GM12878 (cell line): ENCODE results near the gene POLD4. TPM values are rescaled to one million over a fixed set of nuclear protein-coding genes. Genes with fewer than 3 reads are reported as not detected.

Source experiments
- ATAC-seq: fragments of 200-7000 bp; cut with Tn5 transposase; 3 replicates; pipeline ENCODE4 v1.9.1; 2020; ENCODE audit warnings: mild to moderate bottlenecking, moderate library complexity
- BruUV-seq: library from RNA; stranded (reverse); fragments of 400-500 nt; replicated peaks from 2 replicates; lab custom pipeline; 2021; lab: Mats Ljungman, UMichigan
- CTCF ChIA-PET: fragments of 300-600 bp; sonication (Branson Sonifier 250); formaldehyde crosslinking; extraction: SDS; loops from one replicate; lab custom pipeline; 2021; ENCODE audit warnings: inconsistent platforms; lab: Yijun Ruan, JAX
- POLR2A ChIA-PET: fragments of 350-600 bp; formaldehyde crosslinking; extraction: SDS; loops from one replicate; lab custom pipeline; 2021; ENCODE audit warnings: inconsistent platforms; lab: Charles Lee
- RAD21 ChIA-PET: fragments of 300-600 bp; sonication (Branson Sonifier 250); formaldehyde crosslinking; loops from one replicate; lab custom pipeline; 2023; ENCODE audit warnings: antibody characterized with exemption; ENCODE audit not compliant: unreplicated experiment; lab: Charles Lee
- SMC1A ChIA-PET: fragments of 300-600 bp; sonication (Branson Sonifier 250); formaldehyde crosslinking; loops from one replicate; lab custom pipeline; 2023; ENCODE audit not compliant: unreplicated experiment, uncharacterized antibody; lab: Charles Lee
- DNase-seq: peaks from one replicate; pipeline ENCODE4 v3.0.0-alpha.2; 2011; ENCODE audit warnings: low read depth, low spot score
- FAIRE-seq: peaks from 3 replicates; lab custom pipeline; 2011; peaks lifted over from hg19 to GRCh38; lab: Jason Lieb, UNC
- H2AFZ ChIP-seq: 2 replicates; pipeline ENCODE4 v1.6.0; 2011; ENCODE audit warnings: low read depth, low read length, control low read depth; ENCODE audit not compliant: control insufficient read depth
- H3K27ac ChIP-seq: 2 replicates; pipeline ENCODE4 v1.5.1; 2011; ENCODE audit warnings: control low read depth; ENCODE audit not compliant: control insufficient read depth, insufficient read depth
- H3K27me3 ChIP-seq, 2 experiments: replicated peaks in 1 of 2; 2 replicates each; pipeline versions ENCODE4 v1.6.0 to v1.6.1; 2011; ENCODE audit warnings: low read length in 1 of 2; ENCODE audit not compliant: control insufficient read depth in 2 of 2, insufficient read depth in 2 of 2
- H3K36me3 ChIP-seq, 2 experiments: 2 replicates each; pipeline ENCODE4 v1.5.1; 2011; ENCODE audit warnings: low read length in 1 of 2; ENCODE audit not compliant: control insufficient read depth in 2 of 2, insufficient read depth in 2 of 2
- H3K4me1 ChIP-seq: 2 replicates; pipeline ENCODE4 v1.6.1; 2011; ENCODE audit warnings: mild to moderate bottlenecking, low read length, moderate library complexity, mixed read lengths; ENCODE audit not compliant: control insufficient read depth, insufficient read depth
- H3K4me2 ChIP-seq: 2 replicates; pipeline ENCODE4 v1.6.0; 2011; ENCODE audit warnings: control low read depth; ENCODE audit not compliant: control insufficient read depth, insufficient read depth
- H3K4me3 ChIP-seq: fragments of 200-600 bp; sonication (generic); 2 replicates; pipeline ENCODE4 v1.5.1; 2016
- H3K79me2 ChIP-seq: 2 replicates; pipeline ENCODE4 v1.6.0; 2011; ENCODE audit warnings: low read length; ENCODE audit not compliant: control insufficient read depth, insufficient read depth
- H3K9ac ChIP-seq: 2 replicates; pipeline ENCODE4 v1.8.0; 2011; ENCODE audit warnings: low read length, control low read depth, mixed read lengths; ENCODE audit not compliant: control insufficient read depth, insufficient read depth
- H3K9me3 ChIP-seq: replicated peaks from 3 replicates; pipeline ENCODE4 v1.5.1; 2011; ENCODE audit warnings: mild to moderate bottlenecking, low read length; ENCODE audit not compliant: control insufficient read depth, insufficient read depth
- H4K20me1 ChIP-seq: 2 replicates; pipeline ENCODE4 v1.6.0; 2011; ENCODE audit not compliant: control insufficient read depth, insufficient read depth
- ATF2 ChIP-seq: IDR thresholded peaks from 2 replicates; pipeline ENCODE4 v1.6.1; 2012; ENCODE audit warnings: low read length, inconsistent platforms
- BHLHE40 ChIP-seq, 2 experiments: fragments of 450-650 bp in 1 of 2; IDR thresholded peaks; 2 replicates each; pipeline ENCODE4 v1.6.1; 2011 to 2017; ENCODE audit warnings: low read depth in 2 of 2, borderline replicate concordance in 1 of 2, improper control_type of control experiment in 1 of 2, low read length in 1 of 2, mild to moderate bottlenecking in 1 of 2
- ELK1 ChIP-seq: IDR thresholded peaks from 2 replicates; pipeline ENCODE4 v1.6.1; 2012; ENCODE audit warnings: low read depth, low read length, improper control_type of control experiment
- FOS ChIP-seq: IDR thresholded peaks from 3 replicates; pipeline ENCODE4 v1.6.1; 2011; ENCODE audit warnings: borderline replicate concordance; ENCODE audit not compliant: insufficient read length; ENCODE audit errors: extremely low read depth
- NFIC ChIP-seq: IDR thresholded peaks from 2 replicates; pipeline ENCODE4 v1.6.1; 2012; ENCODE audit warnings: low read depth, mild to moderate bottlenecking, inconsistent platforms, low read length, moderate library complexity
- NKRF ChIP-seq: fragments of 450-650 bp; conservative IDR thresholded peaks from 2 replicates; pipeline ENCODE4 v1.6.1; 2017; ENCODE audit warnings: mild to moderate bottlenecking, moderate library complexity
- POLR2A ChIP-seq: IDR thresholded peaks from 2 replicates; pipeline ENCODE4 v1.6.1; 2011; ENCODE audit warnings: low read depth, mild to moderate bottlenecking, low read length
- RAD51 ChIP-seq: fragments of 450-650 bp; IDR thresholded peaks from 2 replicates; pipeline ENCODE4 v1.6.1; 2016; ENCODE audit warnings: moderate library complexity, mild to moderate bottlenecking, inconsistent platforms
- SKIL ChIP-seq: fragments of 450-650 bp; IDR thresholded peaks from 2 replicates; pipeline ENCODE4 v1.6.1; 2017; ENCODE audit warnings: mild to moderate bottlenecking, low read depth, inconsistent platforms; ENCODE audit not compliant: poor library complexity, severe bottlenecking
- SMC3 ChIP-seq: IDR thresholded peaks from 2 replicates; pipeline ENCODE4 v1.6.1; 2011; ENCODE audit warnings: low read length, improper control_type of control experiment, borderline replicate concordance
- WRNIP1 ChIP-seq: IDR thresholded peaks from 2 replicates; pipeline ENCODE4 v1.6.1; 2011; ENCODE audit warnings: low read depth, low read length, improper control_type of control experiment, borderline replicate concordance
- YBX1 ChIP-seq: fragments of 450-650 bp; IDR thresholded peaks from 2 replicates; pipeline ENCODE4 v1.6.1; 2016; ENCODE audit warnings: antibody characterized with exemption
- WGBS: methylation state at CpG from one replicate; pipeline ENCODE4 v1.1.6; 2016; ENCODE audit warnings: low lambda C conversion rate; ENCODE audit not compliant: insufficient replicate concordance, insufficient coverage; ENCODE audit errors: missing lambda C conversion rate; 5-methylcytosine and 5-hydroxymethylcytosine counted together
- in situ Hi-C: fragments of 300-500 bp; cut with MboI; formaldehyde crosslinking; loops from 9 replicates; pipeline ENCODE4 v1.14.3; 2018; ENCODE audit warnings: mixed read lengths
- intact Hi-C: fragments of 100-400 bp; cut with micrococcal nuclease; formaldehyde crosslinking; loops from one replicate; pipeline ENCODE4 v1.14.2; 2022; ENCODE audit not compliant: unreplicated experiment
- polyA plus RNA-seq, 11 experiments: library from polyadenylated mRNA; depleted of rRNA in 4 of 11; unstranded in 6 of 11; stranded (reverse) in 5 of 11; fragments of >200 nt; fragmentation: Nextera tagmentation in 4 of 11; fragmentation: Illumina TruSeq in 1 of 11; extraction: Ambion mirVana in 4 of 11; extraction: Trizol in 1 of 11; gene quantifications; 1 replicate in 1 of 11; 2 replicates in 10 of 11; pipeline versions ENCODE4 v1.2.1 to v1.2.3, GENCODE V29; 2011 to 2016; ENCODE audit warnings: inconsistent platforms in 2 of 11, missing spikeins in 2 of 11, low read depth in 1 of 11
- total RNA-seq, 4 experiments: library from RNA; depleted of rRNA in 3 of 4; stranded (reverse); fragments of >200 nt in 3 of 4; fragmentation: Illumina TruSeq in 1 of 4; extraction: Trizol in 1 of 4; gene quantifications; 2 replicates each; pipeline versions ENCODE4 v1.2.1 to v1.2.3, GENCODE V29; 2013 to 2021

POLD4 gene
- total and polyA plus RNA-seq, 10 of the 15 experiments (the other 5 are each of a cell fraction or from before 2014, with no cell fraction given), result 8.1 to 176 (median 88.1) TPM

- TF ChIP-seq FOS (no peak), YBX1 (no peak), POLR2A (peak; percentile 87), SKIL (no peak), ELK1 (no peak)
Measured at GRCh38 chr11:67352546-67353316, 615 bp downstream of the POLD4 start (continued).

GRCh38 chr11:67351275-67352005 is 1.9 kb downstream of the POLD4 start:
- peaks cover 19% of the 10 kb centered on the region for H3K79me2 ChIP-seq
- no peaks in the 10 kb centered on the region for H3K9me3 ChIP-seq
- WGBS, result 6% methylated on average over 11 of the region's 11 CpGs
- H3K27ac ChIP-seq, result peak overlapping the region; percentile 99
- ChIA-PET CTCF (interaction anchor here (0.6 to 26.2 kb wide), 36 partner anchors 9 to 915 kb away, joined by 3 to 1301 read pairs (median 4); partner anchors contain the start of genes ANKRD13D, CLCF1, GSTP1 and PPP1CA), POLR2A (interaction anchor here (0.6 to 11.4 kb wide), 15 partner anchors 8 to 203 kb away, joined by 3 to 183 read pairs (median 6); partner anchors contain the start of genes ANKRD13D, CLCF1, GRK2 and PPP1CA), RAD21 (interaction anchor here (0.5 to 10.1 kb wide), 18 partner anchors 20 to 298 kb away, joined by 3 to 525 read pairs (median 4); partner anchors contain the start of genes CLCF1, NUDT8, PITPNM1 and PPP1CA), SMC1A (interaction anchor here (0.6 to 15.8 kb wide), 19 partner anchors 6 to 269 kb away, joined by 3 to 646 read pairs (median 4); partner anchors contain the start of genes CLCF1 and RAD9A)
- peak overlapping the region; percentile 98 for H3K4me3 ChIP-seq
- in situ Hi-C loops (loop anchor here (5.0 kb wide), 1 partner anchor 36 kb away; no protein-coding TSS in a partner anchor), intact Hi-C loops (loop anchor here (1.0 to 2.0 kb wide), 2 partner anchors 31 to 135 kb away; no protein-coding TSS in a partner anchor)
- FAIRE-seq (peak; percentile 76), DNase-seq (no peak), ATAC-seq (peak; percentile 9)
- H4K20me1 ChIP-seq, result no peaks in the 10 kb centered on the region
- no TSS peak for BruUV-seq
- no peak overlapping the region for H2AFZ ChIP-seq
- H3K4me1 ChIP-seq, result peaks cover 53% of the 10 kb centered on the region
- H3K27me3 ChIP-seq, result no peaks in the 10 kb centered on the region
- H3K9ac ChIP-seq, result peak overlapping the region; percentile 40
- peak overlapping the region; percentile 97 for H3K4me2 ChIP-seq
- H3K36me3 ChIP-seq, result no peaks in the 10 kb centered on the region
- TF ChIP-seq WRNIP1 (no peak), SMC3 (peak; percentile 65), BHLHE40 (IDR thresholded peaks at IDR 0.05; ENCODE audit: borderline replicate concordance in 1 of 2, low read depth in 2 of 2, low read length in 1 of 2) (no peak), NFIC (no peak), RAD51 (no peak), NKRF (no peak), ATF2 (no peak)
